GM21528 (cell line): ENCODE data around the gene NKAIN2.

Experiments
- ATAC-seq: cut with Tn5 transposase; IDR thresholded peaks from one replicate; pipeline ENCODE4 v1.9.1; 2021; ENCODE audit warnings: mild to moderate bottlenecking, moderate library complexity; ENCODE audit not compliant: unreplicated experiment, low FRiP score

The NKAIN2 gene

GRCh38 chr6:123806561-123806960 lies 2.9 kb downstream of the NKAIN2 start:
- no peak for ATAC-seq

- no peak for ATAC-seq
These were observed 4.9 kb downstream of the NKAIN2 start for GRCh38 chr6:123808556-123808955.

GRCh38 chr6:123810214-123810613 lies 6.5 kb downstream of the NKAIN2 start:
- no peak for ATAC-seq

- no peak for ATAC-seq
These were observed 7.3 kb downstream of the NKAIN2 start for GRCh38 chr6:123810948-123811347.

DNA sequence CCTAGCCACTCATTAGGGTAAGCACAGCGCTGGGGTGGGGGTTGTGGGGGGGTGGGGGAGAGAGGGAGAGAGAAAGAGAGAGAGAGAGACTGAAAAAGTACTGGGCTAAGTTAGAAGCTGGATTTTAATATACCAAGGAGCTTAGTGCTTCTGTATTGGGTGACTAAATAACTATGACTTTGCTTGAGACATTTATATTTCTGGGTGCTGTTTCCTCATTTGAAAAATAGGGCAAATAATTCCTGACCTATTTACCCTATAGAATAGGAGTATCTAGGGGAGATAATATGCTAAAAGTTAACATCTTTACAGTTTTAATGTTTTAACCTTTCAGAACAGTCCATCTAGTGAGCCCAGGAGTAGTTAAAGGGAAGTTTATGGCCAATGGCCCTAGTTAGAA lies 7.7 kb downstream of the NKAIN2 start:
- ATAC-seq: no peak

- no peak for ATAC-seq
These were observed 9.0 kb downstream of the NKAIN2 start for GRCh38 chr6:123812621-123813020.

DNA sequence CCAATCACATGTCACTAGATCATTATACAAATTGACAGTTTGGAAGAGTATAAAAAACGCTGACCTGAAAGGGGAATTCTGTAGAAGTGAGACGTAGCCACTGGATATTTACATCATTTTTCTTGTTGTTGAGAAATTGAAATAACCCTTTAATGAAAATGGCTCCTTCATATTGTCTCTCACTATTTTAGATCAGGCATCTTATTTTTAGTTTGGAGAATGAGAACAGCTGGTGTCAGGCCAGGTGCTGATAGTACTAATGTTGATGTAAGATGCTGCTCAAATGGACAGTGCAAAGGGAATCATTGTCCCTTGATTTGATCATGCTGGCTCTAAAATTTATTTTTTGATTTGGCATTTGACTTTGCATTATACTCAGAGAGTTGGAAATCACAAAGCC lies 17.4 kb downstream of the NKAIN2 start:
- no peak for ATAC-seq

GRCh38 chr6:123829302-123829953 lies 25.8 kb downstream of the NKAIN2 start:
- no peak for ATAC-seq

- no peak for ATAC-seq
These were observed 26.5 kb downstream of the NKAIN2 start for GRCh38 chr6:123830120-123830519.

DNA sequence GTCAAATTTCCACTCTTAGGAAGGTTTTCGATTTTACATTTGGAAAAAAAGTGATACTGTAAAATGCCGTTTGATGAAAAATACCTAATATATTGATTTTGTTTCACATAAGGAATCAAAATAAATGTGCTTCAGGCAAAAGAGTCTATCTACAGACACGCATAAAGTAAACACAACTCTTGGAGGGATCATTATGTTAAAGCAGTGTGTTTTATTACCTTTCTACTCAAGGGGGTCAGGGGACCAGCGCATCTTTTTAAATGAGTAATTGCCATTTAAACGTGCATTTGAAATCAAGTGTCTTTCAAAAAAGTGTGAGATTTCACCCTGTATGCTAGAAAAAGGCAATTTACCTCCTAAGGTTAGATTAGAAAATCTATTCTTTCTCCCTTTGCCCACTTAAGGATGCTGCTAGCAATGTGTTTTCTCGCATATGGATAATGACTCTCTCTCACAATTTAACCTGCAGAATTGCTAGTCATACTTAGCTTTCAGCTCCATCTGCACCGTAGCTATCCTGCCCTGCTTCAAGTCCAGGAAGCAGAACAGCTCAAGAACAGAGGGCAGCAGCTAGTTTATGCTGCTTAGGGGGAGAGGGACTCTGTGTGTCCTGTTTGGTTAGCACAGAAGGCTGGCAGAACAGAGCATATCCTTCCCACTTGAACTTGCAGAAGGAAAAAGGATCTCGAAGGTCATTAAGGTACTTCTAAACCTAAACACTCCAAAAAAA lies 35.0 kb downstream of the NKAIN2 start:
- no peak for ATAC-seq

DNA sequence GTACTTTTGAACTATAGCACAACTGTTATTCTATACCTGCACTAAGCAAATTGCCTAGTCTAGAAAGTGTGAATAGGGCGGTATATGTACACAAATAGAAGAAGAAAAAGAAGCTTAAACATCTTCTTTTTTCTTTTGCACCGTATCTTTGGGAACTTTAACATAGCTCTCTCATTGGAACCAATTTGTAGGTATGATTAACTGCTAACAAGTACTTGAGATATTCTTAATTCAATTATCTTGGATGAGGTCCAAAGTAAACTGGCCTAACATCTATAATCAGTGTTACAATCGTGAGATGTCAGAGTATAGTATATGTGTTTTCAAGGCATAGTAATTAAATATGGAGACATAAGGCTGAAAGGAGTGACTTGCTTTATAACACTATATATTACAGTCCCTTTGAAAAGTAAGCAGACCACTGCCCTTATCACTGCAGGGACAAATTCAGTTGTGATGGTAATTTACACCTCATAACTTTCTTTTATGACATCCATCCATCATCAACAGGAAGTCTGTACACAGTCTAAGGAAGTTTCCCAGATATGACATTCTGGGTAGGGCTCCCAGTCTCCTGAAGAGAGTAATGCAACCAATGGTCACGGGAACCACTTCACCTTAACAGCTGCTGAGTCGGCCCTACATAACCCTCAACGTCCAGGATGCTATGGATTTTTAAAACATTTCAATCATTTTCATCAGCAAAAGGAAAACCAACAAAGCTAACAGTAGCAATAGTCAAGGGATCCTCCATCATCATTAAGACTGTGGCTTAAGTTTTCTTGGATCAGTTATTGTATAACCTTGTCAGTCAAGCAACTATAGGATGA lies 37.6 kb downstream of the NKAIN2 start:
- ATAC-seq: no peak

DNA sequence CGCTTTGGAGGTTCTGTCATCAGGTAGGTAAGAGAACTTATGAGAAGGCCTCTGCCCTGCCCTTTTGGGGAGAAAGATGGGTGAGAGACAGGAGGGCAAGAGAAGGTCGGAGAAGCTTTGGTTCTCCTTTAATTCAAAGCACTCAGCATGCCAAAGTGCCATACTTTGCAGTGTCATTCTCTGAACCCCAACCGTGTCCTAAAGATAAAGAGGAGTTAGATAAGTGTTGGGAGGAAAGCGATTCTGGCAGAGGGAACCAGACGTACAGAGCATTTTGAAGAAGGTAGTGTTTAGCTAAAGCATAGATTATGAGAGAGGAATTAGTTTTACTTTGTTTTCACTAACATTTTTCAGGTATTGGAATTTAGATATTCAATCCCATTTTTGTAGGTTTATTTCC lies 40.3 kb downstream of the NKAIN2 start:
- no peak for ATAC-seq

GRCh38 chr6:123848347-123848746 lies 44.7 kb downstream of the NKAIN2 start:
- no peak for ATAC-seq

- no peak for ATAC-seq
These were observed 45.7 kb downstream of the NKAIN2 start for GRCh38 chr6:123849406-123849805.

GRCh38 chr6:123850555-123850954 lies 46.9 kb downstream of the NKAIN2 start:
- no peak for ATAC-seq

GRCh38 chr6:123854201-123854600 lies 50.5 kb downstream of the NKAIN2 start:
- no peak for ATAC-seq

- no peak for ATAC-seq
These were observed 51.8 kb downstream of the NKAIN2 start for GRCh38 chr6:123855506-123855905.

GRCh38 chr6:123859291-123859690 lies 55.6 kb downstream of the NKAIN2 start:
- no peak for ATAC-seq

GRCh38 chr6:123869334-123869733 lies 65.7 kb downstream of the NKAIN2 start:
- no peak for ATAC-seq

GRCh38 chr6:123873974-123874373 lies 70.3 kb downstream of the NKAIN2 start:
- ATAC-seq: no peak

DNA sequence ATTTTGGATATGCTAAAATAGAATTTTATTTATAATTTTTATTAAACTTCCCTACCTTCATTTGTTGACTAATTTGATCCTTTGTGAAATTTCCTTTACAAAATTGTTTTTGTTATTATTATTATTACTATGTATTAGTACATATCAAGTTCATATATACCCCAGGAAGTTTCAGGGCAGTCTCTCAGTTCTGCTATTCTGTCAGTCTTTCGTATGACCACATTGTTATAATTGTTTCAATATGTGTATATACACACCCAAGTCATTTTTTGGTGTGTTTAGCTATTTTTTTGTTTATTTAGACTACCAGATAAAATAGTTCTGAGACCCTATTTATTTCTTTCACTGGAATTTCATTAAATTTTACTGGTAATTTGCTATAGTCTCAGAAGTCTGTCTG lies 72.1 kb downstream of the NKAIN2 start:
- ATAC-seq: no peak
